NCI-H748 (cell line): ENCODE data around the gene VPS13A.

ENCODE experiments used
- DNase-seq: peaks from one replicate; lab custom pipeline; 2025; ENCODE audit not compliant: unreplicated experiment; lab: John Stamatoyannopoulos, UW

Gene VPS13A

DNA sequence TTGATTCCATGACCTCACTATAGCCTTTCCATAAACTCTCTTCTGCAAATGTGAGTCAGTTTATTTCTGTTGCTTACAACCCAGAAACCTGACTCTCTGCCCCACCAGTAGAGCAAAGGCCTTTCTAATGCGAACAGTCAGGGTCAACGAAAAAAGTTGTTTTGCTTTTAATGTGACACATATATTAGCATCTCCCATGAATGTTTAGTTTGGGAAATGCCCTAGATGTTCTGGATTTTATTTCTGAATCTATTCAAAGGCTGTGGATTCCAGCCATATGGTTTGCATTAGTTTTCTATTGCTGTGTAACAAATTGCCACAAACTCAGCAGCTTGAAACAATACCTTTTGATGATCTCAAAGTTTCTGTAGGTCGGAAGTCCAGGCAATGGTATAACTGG lies 277.3 kb downstream of the VPS13A start:
- DNase-seq: no peak

DNA sequence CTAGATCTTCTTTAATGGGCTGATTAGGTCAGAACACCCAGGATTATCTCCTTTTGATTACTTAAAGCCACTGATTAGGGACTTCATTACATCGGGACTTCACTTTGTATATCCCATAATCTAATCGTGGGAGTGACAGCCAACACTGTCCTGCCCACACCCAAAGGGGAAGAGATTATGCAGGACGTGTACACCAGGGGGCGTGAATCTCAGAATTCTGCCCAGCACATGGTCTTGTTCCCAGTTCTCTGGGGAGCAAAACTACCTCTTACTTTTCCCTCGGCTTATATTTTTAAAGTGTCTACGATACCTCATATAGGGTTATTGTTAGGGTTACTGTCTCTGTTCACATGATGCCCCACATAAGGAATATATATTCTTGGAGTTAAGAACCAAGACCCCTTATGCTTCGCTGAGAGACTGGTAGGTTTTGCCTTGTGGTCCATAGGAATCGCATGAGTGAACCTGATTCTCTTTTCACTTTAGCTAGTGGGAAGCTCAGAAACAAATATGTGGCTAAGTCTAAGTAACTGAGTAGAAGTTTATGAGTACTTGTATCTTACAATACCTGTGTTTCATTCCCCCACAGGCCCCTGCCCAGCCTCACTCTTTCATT lies 278.1 kb downstream of the VPS13A start:
- DNase-seq: peak; percentile 52

DNA sequence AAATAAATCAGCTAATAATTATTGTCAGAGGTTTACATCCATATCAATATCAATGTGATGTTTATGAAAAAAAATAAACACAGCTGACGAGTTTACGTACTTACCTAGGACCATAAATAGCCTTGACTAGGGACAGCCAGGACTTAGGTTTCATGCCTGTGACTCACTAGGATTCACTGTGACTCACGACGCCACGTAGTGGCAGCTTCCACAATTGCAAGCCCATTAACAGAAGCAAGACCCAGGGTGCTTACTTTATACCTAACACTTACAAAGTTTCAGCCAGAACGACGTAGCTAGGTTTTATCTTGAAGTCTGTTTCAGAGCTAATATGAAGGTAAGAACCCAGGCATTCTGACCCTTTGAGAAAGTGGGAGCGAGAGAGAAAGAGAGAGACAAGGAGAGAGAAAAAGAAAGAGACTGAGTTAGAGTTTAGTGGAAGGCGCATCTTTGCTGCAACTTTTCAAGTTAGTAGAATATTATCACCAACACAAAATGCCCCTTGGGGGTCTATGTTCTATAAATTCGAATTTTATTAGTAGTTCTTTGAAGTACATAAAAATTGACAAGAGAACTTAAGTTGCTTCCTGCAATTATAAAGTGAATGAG lies 279.6 kb downstream of the VPS13A start:
- DNase-seq: peak; percentile 80

DNA sequence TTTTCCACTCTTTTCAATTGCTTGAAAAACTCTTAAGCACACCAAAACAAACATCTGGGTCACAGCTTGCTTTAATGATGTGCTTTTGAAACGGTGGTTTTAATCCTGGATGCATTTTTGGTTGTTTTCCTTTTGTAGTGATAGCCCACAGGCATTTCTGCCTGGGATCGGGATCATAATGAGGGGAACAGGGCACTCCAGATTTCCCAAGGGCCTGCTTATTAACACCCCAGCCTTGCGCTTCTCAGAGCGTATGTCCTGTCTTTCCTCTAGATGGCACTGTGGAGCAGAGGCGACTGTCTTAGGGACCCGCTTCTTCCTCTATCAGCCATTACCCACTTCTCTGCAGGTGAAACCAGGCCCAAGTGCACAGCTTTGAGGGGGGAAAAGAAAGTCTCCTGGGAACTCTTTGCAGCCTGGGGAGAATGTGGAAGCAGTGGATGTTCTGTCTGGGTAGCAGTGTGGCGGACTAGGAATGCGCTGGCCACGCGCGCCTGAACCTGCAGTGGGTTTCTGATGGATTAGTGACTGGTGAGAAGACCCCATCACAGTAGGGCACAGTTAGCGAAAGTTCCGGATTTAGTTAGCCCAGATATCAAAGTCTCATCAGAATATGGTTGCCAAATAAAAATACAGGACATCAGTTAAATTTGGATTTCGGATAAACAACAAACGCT lies 280.7 kb downstream of the VPS13A start:
- DNase-seq: peak; percentile 79

- no peak for DNase-seq
These were observed 283.6 kb downstream of the VPS13A start for GRCh38 chr9:77460938-77461337.

DNA sequence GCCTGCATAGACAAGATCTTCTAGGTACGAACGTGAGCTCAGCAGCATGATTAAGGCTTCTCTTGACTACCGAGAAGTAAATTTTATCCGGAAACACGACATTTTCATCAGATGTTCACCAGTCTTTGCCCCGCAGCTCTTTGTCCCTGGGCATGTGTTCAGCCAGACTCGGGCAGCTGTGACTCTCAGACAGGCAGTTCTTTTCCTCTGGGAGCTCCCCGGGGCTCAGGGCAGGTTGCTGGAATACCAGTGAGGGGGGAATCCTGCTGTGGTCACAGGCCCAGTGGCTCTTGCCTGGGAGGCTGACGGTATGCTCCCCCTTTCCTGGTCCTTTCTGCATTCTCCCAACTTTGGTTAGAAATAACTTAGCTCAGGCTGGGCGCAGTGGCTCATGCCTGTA lies 284.7 kb downstream of the VPS13A start:
- DNase-seq: no peak

DNA sequence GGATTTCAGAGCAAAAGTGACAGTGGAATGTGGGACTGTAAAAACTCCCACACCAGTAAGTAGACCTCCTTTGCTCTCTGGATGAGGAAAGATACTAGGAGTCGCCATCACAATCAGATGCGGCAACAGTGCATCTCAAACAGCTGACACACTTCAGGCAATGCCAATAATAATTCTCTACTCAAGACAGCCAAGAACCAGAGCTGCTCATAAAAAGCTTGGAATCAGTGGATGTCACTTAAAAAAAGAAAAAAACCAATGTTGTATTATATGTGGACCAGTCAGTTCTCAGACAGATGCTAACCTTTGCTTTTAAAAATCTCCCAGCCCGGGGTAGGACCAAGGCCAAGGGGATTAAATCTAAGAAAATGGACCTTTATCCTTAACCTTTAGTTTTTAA lies 285.8 kb downstream of the VPS13A start:
- DNase-seq: no peak

DNA sequence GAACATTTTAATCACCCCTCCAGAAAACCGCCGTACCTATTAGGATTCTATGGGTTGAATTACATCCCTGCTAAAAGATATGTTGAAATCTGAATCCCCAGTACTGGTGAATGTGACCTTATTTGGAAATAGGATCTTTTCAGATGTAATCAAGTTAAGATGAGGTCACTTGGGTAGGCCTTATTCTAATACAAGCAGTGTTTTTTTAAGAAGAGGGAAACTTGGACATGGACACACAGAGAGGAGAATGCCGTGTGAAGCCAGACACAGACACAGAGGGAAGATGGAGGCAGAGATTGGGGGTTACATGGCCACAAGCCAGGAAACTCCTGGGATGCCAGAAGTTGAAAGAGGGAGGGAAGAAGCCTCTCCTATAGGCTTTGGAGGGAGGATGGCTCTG lies 287.3 kb downstream of the VPS13A start:
- no peak for DNase-seq

GRCh38 chr9:77469515-77470231 lies 292.3 kb downstream of the VPS13A start:
- DNase-seq: no peak
